B cell (primary cell): Measurements from ENCODE around the gene ZNF521. TPM values are rescaled to one million over a fixed set of nuclear protein-coding genes. Genes with fewer than 3 reads are reported as not detected.

Experiments used
- ATAC-seq: fragments of 200-7000 bp; cut with Tn5 transposase; one replicate; pipeline ENCODE4 v1.10.0; 2021; ENCODE audit warnings: low read depth, mild to moderate bottlenecking, moderate number of reproducible peaks, moderate library complexity
- CTCF ChIA-PET: fragments of 350-600 bp; sonication (Branson Sonifier 250); formaldehyde crosslinking; loops from one replicate; lab custom pipeline; 2021; ENCODE audit warnings: antibody characterized with exemption, inconsistent platforms; lab: Charles Lee
- POLR2A ChIA-PET: fragments of 350-600 bp; sonication (Branson Sonifier 250); formaldehyde crosslinking; loops from one replicate; lab custom pipeline; 2021; ENCODE audit warnings: antibody characterized with exemption; lab: Charles Lee
- DNase-seq: peaks from one replicate; pipeline ENCODE4 v3.0.0; 2013
- H2AFZ ChIP-seq: 2 replicates; pipeline ENCODE4 v1.6.1; 2012; ENCODE audit warnings: mild to moderate bottlenecking, low read depth, low read length; ENCODE audit not compliant: insufficient read depth, poor library complexity, severe bottlenecking
- H3K27ac ChIP-seq, 2 donors: 1 replicate in 1 of 2; 2 replicates in 1 of 2; pipeline ENCODE4 v1.5.1; 2012 to 2013; ENCODE audit warnings: low read length in 2 of 2, mild to moderate bottlenecking in 2 of 2, moderate library complexity in 1 of 2
- H3K27me3 ChIP-seq, 4 experiments: fragments of 200-600 bp in 1 of 4; sonication (generic) in 1 of 4; replicated peaks in 1 of 4; 1 replicate in 2 of 4; 2 replicates in 2 of 4; pipeline versions ENCODE4 v1.6.1 to v1.7.0; 2013 to 2016; ENCODE audit warnings: low read length in 3 of 4, mild to moderate bottlenecking in 2 of 4, mixed read lengths in 1 of 4, moderate library complexity in 1 of 4; ENCODE audit not compliant: insufficient read depth in 4 of 4, control insufficient read depth in 3 of 4; ENCODE audit errors: control extremely low read depth in 1 of 4
- H3K36me3 ChIP-seq, 2 experiments: replicated peaks in 1 of 2; 1 replicate in 1 of 2; 2 replicates in 1 of 2; pipeline versions ENCODE4 v1.6.1 to v1.7.1; 2013; ENCODE audit warnings: low read length in 1 of 2; ENCODE audit not compliant: insufficient read depth in 2 of 2, control insufficient read depth in 1 of 2; ENCODE audit errors: control extremely low read depth in 1 of 2, extremely low read depth in 1 of 2
- H3K4me1 ChIP-seq, 2 donors: fragments of 200-600 bp in 1 of 2; sonication (generic) in 1 of 2; 1 replicate in 1 of 2; 2 replicates in 1 of 2; pipeline versions ENCODE4 v1.5.1 to v1.6.1; 2013 to 2017; ENCODE audit warnings: low read length in 2 of 2; ENCODE audit not compliant: control insufficient read depth in 2 of 2, insufficient read depth in 2 of 2
- H3K4me2 ChIP-seq: replicated peaks from 2 replicates; pipeline ENCODE3; 2012; ENCODE audit warnings: mild to moderate bottlenecking, low read depth, low read length; ENCODE audit not compliant: poor library complexity, severe bottlenecking
- H3K4me3 ChIP-seq, 5 experiments: fragments of 200-600 bp in 1 of 5; sonication (generic) in 1 of 5; 1 replicate in 3 of 5; 2 replicates in 2 of 5; pipeline versions ENCODE4 v1.5.1 to v1.7.0; 2011 to 2016; ENCODE audit warnings: low read length in 4 of 5, mild to moderate bottlenecking in 4 of 5, low read depth in 2 of 5, control low read depth in 1 of 5, moderate library complexity in 1 of 5; ENCODE audit not compliant: insufficient read depth in 1 of 5; ENCODE audit errors: control extremely low read depth in 1 of 5, extremely low read depth in 1 of 5
- H3K79me2 ChIP-seq: fragments of 200-600 bp; sonication (generic); one replicate; pipeline ENCODE4 v1.6.0; 2016; ENCODE audit warnings: low read length; ENCODE audit not compliant: control insufficient read depth, insufficient read depth
- H3K9ac ChIP-seq: fragments of 200-600 bp; sonication (generic); 2 replicates; pipeline ENCODE4 v1.6.1; 2017; ENCODE audit warnings: mild to moderate bottlenecking, low read length, moderate library complexity
- H3K9me3 ChIP-seq, 3 donors: one replicate each; pipeline versions ENCODE4 v1.6.1 to v1.7.1; 2013; ENCODE audit warnings: low read length in 2 of 3; ENCODE audit not compliant: control insufficient read depth in 2 of 3, insufficient read depth in 1 of 3; ENCODE audit errors: control extremely low read depth in 1 of 3
- H4K20me1 ChIP-seq: 2 replicates; pipeline ENCODE4 v1.6.0; 2012; ENCODE audit warnings: mild to moderate bottlenecking, low read length; ENCODE audit not compliant: insufficient read depth, control insufficient read depth, poor library complexity, severe bottlenecking
- H3K27ac Mint-ChIP-seq: one replicate; pipeline ENCODE4 v1.8.0; 2021; ENCODE audit warnings: mixed read lengths
- H3K27me3 Mint-ChIP-seq: one replicate; pipeline ENCODE4 v1.8.0; 2021; ENCODE audit warnings: mixed read lengths
- H3K4me1 Mint-ChIP-seq: one replicate; pipeline ENCODE4 v1.8.0; 2021; ENCODE audit warnings: mixed read lengths
- H3K4me3 Mint-ChIP-seq: one replicate; pipeline ENCODE4 v1.8.0; 2021; ENCODE audit warnings: mixed read lengths
- H3K9me3 Mint-ChIP-seq: one replicate; pipeline ENCODE4 v1.8.0; 2022; ENCODE audit warnings: mixed read lengths; ENCODE audit not compliant: insufficient read depth
- EZH2 ChIP-seq: IDR thresholded peaks from 2 replicates; pipeline ENCODE4 v1.6.1; 2012; ENCODE audit warnings: borderline replicate concordance, low read depth, mild to moderate bottlenecking, moderate library complexity, low read length; ENCODE audit not compliant: insufficient read depth, poor library complexity, severe bottlenecking
- WGBS: methylation state at CpG from one replicate; pipeline ENCODE4 v1.1.5; 2013; ENCODE audit warnings: missing lambda C conversion rate; ENCODE audit not compliant: insufficient coverage; 5-methylcytosine and 5-hydroxymethylcytosine counted together
- intact Hi-C: fragments of 100-400 bp; cut with micrococcal nuclease; formaldehyde crosslinking; loops from one replicate; pipeline ENCODE4 v1.10.0; 2022
- polyA plus RNA-seq: library from polyadenylated mRNA; depleted of rRNA; stranded (reverse); fragments of >200 nt; gene quantifications from 2 replicates; pipeline ENCODE4 v1.2.3, GENCODE V29; 2012
- total RNA-seq, 2 donors: library from RNA; stranded (reverse); fragments of 120-200 nt in 1 of 2; gene quantifications; 1 replicate in 1 of 2; 2 replicates in 1 of 2; pipeline versions ENCODE4 v1.2.3 to v1.2.4, GENCODE V29; 2013 to 2022
- TF ChIP-seq, protein P1 (sequence below): fragments of 200-600 bp; IDR thresholded peaks from one replicate; pipeline ENCODE4 v1.8.0; 2022; ENCODE audit warnings: antibody characterized with exemption, mild to moderate bottlenecking

Gene ZNF521
- total and polyA plus RNA-seq, 2 donors (not counting 1 experiment from before 2014, with no cell fraction given): 0.04 to 9.0 TPM

- CTCF ChIA-PET: no interaction called here
- H4K20me1 ChIP-seq: no peaks in the 10 kb centered on the region
- no peaks in the 10 kb centered on the region for H3K4me1 ChIP-seq
- ATAC-seq (no peak), DNase-seq (no peak)
- no peak overlapping the region for H3K27ac ChIP-seq
- no peak overlapping the region for H3K27ac Mint-ChIP-seq
- no peaks in the 10 kb centered on the region for H3K9me3 ChIP-seq
- no peak overlapping the region for H3K9ac ChIP-seq
- H3K4me1 Mint-ChIP-seq: no peaks in the 10 kb centered on the region
- H3K4me2 ChIP-seq: no peak overlapping the region
- WGBS: 88% methylated on average over 3 of the region's 5 CpGs
- no peaks in the 10 kb centered on the region for H3K9me3 Mint-ChIP-seq
- no peak overlapping the region for H2AFZ ChIP-seq
- peaks cover 0 to 3% (median 0%) of the 10 kb centered on the region in 4 experiments for H3K27me3 ChIP-seq
- H3K36me3 ChIP-seq: no peaks in the 10 kb centered on the region
- POLR2A ChIA-PET: no interaction called here
- H3K4me3 Mint-ChIP-seq: no peak overlapping the region
- intact Hi-C loops: no loop called here
- H3K79me2 ChIP-seq: no peaks in the 10 kb centered on the region
- peaks cover 15% of the 10 kb centered on the region for H3K27me3 Mint-ChIP-seq
- no peak for TF ChIP-seq EZH2
- TF ChIP-seq, protein P1, sequence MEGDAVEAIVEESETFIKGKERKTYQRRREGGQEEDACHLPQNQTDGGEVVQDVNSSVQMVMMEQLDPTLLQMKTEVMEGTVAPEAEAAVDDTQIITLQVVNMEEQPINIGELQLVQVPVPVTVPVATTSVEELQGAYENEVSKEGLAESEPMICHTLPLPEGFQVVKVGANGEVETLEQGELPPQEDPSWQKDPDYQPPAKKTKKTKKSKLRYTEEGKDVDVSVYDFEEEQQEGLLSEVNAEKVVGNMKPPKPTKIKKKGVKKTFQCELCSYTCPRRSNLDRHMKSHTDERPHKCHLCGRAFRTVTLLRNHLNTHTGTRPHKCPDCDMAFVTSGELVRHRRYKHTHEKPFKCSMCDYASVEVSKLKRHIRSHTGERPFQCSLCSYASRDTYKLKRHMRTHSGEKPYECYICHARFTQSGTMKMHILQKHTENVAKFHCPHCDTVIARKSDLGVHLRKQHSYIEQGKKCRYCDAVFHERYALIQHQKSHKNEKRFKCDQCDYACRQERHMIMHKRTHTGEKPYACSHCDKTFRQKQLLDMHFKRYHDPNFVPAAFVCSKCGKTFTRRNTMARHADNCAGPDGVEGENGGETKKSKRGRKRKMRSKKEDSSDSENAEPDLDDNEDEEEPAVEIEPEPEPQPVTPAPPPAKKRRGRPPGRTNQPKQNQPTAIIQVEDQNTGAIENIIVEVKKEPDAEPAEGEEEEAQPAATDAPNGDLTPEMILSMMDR: no peak
- no peak overlapping the region for H3K4me3 ChIP-seq
Observed at GRCh38 chr18:25370391-25370790, 18.4 kb upstream of the ZNF521 start.

GRCh38 chr18:25365242-25365641, 13.3 kb upstream of the ZNF521 start:
- Histone ChIP-seq H3K36me3 (no peaks in the 10 kb centered on the region), H3K27me3 (no peaks in the 10 kb centered on the region), H3K79me2 (no peaks in the 10 kb centered on the region), H3K9ac (no peak overlapping the region), H4K20me1 (no peaks in the 10 kb centered on the region), H2AFZ (no peak overlapping the region), H3K4me1 (no peaks in the 10 kb centered on the region), H3K27ac (no peak overlapping the region), H3K4me2 (no peak overlapping the region), H3K9me3 (no peaks in the 10 kb centered on the region), H3K4me3 (no peak overlapping the region)
- CTCF ChIA-PET: interaction anchor here (1.0 kb wide), 1 partner anchor 235 kb away, joined by 3 read pairs; no protein-coding TSS in a partner anchor
- intact Hi-C loops: no loop called here
- WGBS: 92% methylated on average over 2 of the region's 3 CpGs
- ATAC-seq (no peak), DNase-seq (no peak)
- Mint-ChIP-seq H3K27me3 (peaks cover 28% of the 10 kb centered on the region), H3K4me3 (no peak overlapping the region), H3K4me1 (no peaks in the 10 kb centered on the region), H3K9me3 (no peaks in the 10 kb centered on the region), H3K27ac (no peak overlapping the region)
- TF ChIP-seq, protein P1: no peak
- no peak for TF ChIP-seq EZH2
- POLR2A ChIA-PET: no interaction called here
